GM12873 (cell line): Measurements from ENCODE around the gene HIGD1A.

Experiments used
- TF ChIP-seq, protein P1 (sequence below): IDR thresholded peaks from 2 replicates; pipeline ENCODE4 v1.5.1; 2012; ENCODE audit warnings: low read depth, mild to moderate bottlenecking, moderate library complexity, low read length, control low read depth; ENCODE audit not compliant: insufficient read depth; ENCODE audit errors: missing control alignments

The HIGD1A gene

DNA sequence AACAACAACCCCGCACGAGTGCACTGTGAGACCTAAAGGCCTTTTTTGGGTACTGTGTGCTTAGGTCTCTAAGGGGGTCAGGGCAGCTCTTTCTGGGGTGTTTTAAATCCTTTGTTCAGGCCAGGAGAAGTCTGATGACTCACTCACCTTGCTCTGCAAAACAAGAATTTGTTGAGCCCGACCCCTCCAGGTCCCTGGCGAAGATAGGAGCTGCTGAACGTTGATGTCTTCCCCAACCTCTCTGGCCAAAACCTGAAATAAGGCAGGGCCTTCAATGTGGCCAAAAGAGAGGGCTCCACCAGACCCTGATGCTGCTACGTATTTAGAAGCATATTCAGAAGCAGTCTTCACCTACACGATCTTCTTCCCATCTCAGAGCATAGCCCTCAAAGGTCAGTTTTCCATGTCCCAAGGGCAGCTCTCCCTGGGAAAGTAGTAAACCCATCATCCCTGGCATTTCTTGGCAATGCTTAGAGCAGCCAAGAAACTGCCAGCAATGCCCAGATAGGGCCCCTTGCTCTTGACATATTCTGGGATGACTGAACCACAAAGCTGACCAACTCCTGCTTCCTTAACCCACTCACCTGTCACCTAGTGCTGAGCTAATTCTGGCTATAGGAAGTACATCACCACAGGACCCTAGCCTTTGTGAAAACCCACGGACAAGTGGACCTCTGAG is 58.4 kb downstream of the HIGD1A start:
- TF ChIP-seq, protein P1, sequence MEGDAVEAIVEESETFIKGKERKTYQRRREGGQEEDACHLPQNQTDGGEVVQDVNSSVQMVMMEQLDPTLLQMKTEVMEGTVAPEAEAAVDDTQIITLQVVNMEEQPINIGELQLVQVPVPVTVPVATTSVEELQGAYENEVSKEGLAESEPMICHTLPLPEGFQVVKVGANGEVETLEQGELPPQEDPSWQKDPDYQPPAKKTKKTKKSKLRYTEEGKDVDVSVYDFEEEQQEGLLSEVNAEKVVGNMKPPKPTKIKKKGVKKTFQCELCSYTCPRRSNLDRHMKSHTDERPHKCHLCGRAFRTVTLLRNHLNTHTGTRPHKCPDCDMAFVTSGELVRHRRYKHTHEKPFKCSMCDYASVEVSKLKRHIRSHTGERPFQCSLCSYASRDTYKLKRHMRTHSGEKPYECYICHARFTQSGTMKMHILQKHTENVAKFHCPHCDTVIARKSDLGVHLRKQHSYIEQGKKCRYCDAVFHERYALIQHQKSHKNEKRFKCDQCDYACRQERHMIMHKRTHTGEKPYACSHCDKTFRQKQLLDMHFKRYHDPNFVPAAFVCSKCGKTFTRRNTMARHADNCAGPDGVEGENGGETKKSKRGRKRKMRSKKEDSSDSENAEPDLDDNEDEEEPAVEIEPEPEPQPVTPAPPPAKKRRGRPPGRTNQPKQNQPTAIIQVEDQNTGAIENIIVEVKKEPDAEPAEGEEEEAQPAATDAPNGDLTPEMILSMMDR = no peak

DNA sequence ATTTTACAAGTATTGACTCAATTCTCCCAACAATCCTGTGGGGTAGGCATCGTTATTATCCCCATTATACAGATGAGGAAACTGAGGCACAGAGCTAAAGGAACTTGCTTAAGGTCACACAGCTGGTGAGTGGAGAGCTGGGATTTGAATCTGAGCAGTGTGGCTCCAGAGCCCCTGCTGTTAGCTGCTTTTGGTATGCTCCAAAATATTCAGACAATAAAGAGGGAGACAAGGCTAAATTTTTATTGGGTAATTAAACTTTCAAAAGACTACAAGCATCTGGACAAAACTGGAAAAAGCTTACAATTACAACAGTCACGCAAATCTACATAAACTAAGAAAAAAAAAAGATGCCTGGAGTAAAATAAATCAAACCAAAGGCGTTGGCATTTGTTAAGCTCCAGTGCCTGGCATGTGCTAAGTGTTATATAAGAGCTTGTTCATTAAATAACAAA is 59.0 kb downstream of the HIGD1A start:
- TF ChIP-seq, protein P1 = no peak

DNA sequence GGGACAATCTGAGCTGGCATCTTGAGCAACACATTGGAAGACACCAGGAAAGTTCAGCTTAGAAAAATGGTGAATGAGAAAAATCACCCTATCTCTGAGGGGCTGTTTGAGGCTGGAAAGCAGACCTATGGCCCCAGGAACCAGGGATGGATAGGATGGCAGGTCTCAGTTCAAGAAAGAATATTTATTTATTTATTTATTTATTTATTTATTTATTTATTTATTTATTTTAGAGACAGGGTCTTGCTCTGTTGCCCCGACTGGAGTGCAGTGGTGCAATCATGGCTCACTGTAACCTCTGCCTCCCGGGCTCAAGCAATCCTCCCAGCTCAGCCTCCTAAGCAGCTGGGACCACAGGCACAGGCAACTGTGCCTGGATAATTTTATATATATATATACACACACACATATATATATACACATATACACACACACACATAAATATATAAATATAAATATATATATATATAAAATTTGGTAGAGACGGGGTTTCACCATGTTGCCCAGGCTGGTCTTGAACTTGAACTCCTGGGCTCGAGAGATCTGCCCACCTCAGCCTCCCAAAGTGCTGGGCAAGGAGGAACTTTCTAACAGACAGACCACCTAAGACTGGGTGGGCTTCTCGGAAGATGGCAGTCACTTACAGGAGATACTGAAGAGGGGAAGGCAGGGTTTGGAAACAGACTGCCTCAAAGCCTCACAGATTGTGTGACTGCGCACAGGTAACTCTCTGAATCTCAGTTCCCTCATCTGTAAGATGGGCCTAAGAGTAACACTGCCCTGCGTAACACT is 60.9 kb downstream of the HIGD1A start:
- TF ChIP-seq, protein P1 = no peak

DNA sequence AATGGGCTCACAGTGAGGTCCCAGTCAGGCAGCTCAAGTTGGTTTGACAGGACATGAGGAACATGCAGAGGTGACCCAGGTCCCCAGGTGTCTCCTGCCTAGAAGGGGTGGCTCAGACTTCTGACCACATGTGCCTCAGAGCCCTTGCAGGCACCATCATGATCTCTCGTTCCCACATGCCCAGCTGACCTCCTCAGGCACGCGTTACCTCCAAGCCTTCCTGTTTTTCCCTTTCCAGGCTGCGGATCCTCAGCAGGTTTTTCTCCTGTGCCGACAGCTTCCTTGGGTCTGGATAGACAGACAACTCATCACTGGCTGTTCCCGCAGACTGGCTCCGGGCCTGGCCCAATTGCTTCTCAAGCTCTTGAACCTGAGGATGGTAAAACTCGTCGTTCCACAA is 61.6 kb downstream of the HIGD1A start:
- TF ChIP-seq, protein P1 = no peak

DNA sequence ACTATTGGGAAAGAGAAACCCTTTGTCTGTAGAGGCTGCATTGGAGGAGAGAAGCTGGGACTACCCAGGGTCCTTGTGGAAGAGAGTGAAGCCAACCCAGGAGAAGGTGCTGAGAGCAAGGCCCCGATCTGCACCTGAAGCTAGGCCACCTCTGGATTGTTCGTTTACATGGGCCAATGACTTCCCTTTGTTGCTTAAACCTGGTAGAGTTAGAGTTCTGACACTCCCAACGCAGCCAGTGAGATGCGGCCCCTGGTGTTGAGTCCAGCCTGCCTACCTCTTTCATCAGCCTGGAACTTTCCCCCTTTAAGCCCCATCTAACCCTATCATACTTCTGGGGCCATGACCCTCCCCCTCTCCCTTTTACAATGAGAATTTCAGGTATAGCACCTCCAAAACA is 62.0 kb downstream of the HIGD1A start:
- TF ChIP-seq, protein P1 = no peak

DNA sequence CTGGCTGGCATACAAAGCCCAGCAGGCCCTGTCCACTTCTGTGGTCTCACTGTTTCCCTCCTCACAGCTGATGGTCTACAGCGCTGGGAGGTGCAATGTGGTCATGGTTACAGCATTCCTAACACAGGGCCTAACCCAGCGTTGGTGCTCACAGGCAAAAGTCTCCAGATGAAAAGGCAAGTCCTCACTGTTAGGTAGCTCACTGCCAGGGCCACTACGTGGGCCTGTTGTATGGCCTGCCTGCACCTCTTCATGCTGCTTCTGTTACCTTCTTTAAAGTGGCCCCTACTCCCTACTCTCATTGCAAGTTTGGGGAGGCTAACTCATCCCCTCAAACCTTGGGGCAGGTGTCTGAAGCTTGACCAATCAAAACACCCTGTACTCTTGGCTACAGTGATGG is 62.5 kb downstream of the HIGD1A start:
- TF ChIP-seq, protein P1 = no peak

DNA sequence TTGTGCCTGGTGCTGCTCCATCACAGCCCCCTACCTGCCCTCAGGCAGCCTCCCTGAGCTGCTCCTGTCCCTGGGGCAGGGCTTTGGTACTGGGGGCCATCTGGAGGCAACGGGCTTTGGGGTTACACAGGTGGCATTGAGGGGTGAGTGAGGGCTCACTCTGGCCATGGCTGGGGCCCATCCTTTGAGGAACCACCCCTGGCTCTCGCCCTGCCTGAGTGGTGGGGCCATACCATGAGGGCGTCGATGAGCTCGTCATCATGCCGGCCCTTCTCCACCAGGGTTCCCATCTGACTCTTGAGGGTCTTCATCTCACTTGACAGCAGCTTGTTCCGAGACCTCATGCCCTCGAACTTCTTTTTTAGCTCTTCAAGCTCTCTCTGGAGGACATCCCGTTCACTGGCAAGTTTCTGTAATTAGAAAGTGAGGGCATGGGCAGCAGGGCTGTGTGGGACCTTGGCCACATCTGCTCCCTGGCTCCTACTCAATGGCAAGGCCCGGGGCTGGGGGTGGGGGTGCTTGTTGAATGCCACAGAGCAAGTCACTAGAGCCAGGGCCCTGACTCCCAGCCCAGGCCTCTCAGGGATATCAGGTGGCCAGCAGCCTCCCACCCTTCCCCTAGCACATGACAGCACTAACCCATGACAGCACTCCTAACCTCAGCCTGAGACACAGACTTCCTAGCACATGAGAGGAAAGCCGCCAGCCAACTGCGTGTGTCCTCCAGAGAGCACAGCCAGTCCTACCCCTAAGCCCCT is 64.7 kb downstream of the HIGD1A start:
- TF ChIP-seq, protein P1 = no peak
